C4-2B (cell line): ENCODE results near the gene RASD2.

Source experiments
- ZFX ChIP-seq: fragments of 450-650 bp; IDR thresholded peaks from 2 replicates; pipeline ENCODE4 v1.6.1; 2017
- TF ChIP-seq, protein P1 (sequence below): fragments of 450-650 bp; conservative IDR thresholded peaks from 2 replicates; pipeline ENCODE4 v1.5.1; 2017; ENCODE audit warnings: mild to moderate bottlenecking

DNA sequence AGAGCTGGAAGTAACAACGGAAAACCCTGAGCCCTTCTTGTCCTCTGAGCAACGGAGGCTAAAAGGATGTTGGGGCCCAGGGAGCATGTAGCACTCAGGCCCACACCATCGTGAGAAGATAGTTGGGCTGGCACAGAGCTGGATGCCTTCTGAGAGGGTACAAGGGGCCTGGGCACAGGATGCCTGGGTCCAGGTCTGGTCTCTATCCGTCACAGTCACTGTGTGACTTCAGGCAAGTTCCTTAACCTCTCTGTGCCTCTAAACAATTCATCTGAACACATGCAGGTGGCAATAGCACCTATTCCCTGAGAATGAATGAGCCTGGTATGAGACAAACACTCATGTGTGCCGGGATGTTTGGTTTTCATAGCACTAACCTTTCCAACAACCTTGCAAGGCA, 47.3 kb downstream of the RASD2 start:
- TF ChIP-seq, protein P1, sequence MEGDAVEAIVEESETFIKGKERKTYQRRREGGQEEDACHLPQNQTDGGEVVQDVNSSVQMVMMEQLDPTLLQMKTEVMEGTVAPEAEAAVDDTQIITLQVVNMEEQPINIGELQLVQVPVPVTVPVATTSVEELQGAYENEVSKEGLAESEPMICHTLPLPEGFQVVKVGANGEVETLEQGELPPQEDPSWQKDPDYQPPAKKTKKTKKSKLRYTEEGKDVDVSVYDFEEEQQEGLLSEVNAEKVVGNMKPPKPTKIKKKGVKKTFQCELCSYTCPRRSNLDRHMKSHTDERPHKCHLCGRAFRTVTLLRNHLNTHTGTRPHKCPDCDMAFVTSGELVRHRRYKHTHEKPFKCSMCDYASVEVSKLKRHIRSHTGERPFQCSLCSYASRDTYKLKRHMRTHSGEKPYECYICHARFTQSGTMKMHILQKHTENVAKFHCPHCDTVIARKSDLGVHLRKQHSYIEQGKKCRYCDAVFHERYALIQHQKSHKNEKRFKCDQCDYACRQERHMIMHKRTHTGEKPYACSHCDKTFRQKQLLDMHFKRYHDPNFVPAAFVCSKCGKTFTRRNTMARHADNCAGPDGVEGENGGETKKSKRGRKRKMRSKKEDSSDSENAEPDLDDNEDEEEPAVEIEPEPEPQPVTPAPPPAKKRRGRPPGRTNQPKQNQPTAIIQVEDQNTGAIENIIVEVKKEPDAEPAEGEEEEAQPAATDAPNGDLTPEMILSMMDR: no peak
- no peak for TF ChIP-seq ZFX
